GM12875 (cell line): ENCODE data around the gene OR3A1.
"Not testable (repeated sequence)": the region's sequence is repeated elsewhere in the genome, so short reads cannot be mapped to it uniquely, and the experiment has no call there.

Experiments
- H3K4me3 ChIP-seq: one replicate; pipeline ENCODE4 v1.5.1; 2011; ENCODE audit warnings: low read depth, low read length, control low read depth
- TF ChIP-seq, protein P1 (sequence below): IDR thresholded peaks from 2 replicates; pipeline ENCODE4 v1.5.1; 2011; ENCODE audit warnings: low read depth, mild to moderate bottlenecking, control low read depth, inconsistent platforms, low read length, moderate library complexity, borderline replicate concordance; ENCODE audit not compliant: insufficient read depth

OR3A1 gene

DNA sequence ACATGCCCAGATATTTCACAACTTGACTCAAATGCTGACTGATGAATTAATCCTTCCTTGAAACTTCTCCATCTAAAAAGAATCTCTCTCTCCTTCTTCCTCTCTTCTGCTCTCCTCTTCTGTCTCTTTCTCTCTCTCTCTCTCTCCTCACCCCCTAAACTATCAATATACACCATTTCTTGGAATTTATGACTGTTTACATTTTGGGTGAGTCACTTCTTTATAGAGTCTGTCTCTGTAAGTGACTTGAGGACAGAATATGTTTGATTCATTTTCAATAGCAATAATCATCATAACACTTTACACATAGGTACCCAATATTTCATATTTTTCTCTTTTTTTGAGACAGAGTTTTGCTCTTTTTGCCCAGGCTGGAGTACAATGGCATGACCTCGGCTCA, 15.3 kb downstream of the OR3A1 start:
- TF ChIP-seq, protein P1, sequence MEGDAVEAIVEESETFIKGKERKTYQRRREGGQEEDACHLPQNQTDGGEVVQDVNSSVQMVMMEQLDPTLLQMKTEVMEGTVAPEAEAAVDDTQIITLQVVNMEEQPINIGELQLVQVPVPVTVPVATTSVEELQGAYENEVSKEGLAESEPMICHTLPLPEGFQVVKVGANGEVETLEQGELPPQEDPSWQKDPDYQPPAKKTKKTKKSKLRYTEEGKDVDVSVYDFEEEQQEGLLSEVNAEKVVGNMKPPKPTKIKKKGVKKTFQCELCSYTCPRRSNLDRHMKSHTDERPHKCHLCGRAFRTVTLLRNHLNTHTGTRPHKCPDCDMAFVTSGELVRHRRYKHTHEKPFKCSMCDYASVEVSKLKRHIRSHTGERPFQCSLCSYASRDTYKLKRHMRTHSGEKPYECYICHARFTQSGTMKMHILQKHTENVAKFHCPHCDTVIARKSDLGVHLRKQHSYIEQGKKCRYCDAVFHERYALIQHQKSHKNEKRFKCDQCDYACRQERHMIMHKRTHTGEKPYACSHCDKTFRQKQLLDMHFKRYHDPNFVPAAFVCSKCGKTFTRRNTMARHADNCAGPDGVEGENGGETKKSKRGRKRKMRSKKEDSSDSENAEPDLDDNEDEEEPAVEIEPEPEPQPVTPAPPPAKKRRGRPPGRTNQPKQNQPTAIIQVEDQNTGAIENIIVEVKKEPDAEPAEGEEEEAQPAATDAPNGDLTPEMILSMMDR: no peak

DNA sequence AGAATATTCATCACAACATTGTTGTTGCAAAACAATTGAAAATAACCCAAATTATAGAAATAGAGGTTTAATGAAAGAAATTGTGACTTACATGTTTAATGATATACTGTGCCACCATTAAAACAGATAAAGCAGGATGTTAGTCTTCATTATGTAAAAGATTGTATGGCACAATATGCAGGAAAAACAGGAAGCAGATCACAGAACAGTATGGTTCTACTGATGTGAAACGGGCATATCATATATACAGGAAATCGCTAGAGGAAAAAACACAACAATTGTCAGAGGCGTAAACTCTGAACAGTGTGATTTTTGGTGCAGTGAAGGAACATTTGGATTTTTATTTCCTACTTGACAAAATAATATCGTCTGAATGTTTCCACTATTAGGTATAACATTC, 22.0 kb downstream of the OR3A1 start:
- TF ChIP-seq, protein P1: no peak
- no peak overlapping the region for H3K4me3 ChIP-seq

More for the DNA sequence above, 15.3 kb downstream of the OR3A1 start:
- H3K4me3 ChIP-seq: no peak overlapping the region

DNA sequence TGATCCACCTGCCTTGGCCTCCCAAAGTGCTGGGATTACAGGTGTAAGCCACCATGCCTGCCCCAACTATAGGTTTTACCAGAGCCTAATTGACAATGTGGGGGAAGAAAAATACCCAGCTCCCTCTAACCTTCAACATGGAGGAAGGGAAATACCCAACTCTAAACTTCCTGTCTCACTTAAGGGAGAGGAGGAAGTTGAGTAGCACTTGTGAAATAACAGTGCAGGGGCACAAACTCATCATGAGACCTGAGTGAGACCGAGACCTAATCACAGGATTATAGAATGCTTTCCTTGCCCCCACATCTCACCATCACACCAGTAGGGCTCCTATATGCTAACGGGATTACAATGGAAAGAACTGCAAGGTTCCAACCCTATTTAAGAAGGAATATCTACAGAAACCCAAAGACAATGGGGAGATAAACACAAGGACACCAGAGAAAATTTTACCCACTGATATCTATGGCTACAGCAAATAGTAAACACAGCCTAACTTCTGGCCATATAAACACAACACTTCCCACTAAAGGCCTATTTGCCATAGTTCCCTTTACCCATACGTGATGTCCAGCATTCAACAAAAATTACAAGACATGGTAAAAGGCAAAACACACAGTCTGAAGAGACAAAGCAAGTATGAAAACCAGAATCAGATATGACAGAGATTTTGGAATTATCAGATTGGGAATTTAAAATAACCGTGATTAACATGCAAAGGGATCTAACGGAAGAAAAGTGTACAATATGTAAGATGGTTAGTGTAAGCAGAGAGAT, 26.9 kb downstream of the OR3A1 start:
- TF ChIP-seq, protein P1: no peak
- no peak overlapping the region for H3K4me3 ChIP-seq

DNA sequence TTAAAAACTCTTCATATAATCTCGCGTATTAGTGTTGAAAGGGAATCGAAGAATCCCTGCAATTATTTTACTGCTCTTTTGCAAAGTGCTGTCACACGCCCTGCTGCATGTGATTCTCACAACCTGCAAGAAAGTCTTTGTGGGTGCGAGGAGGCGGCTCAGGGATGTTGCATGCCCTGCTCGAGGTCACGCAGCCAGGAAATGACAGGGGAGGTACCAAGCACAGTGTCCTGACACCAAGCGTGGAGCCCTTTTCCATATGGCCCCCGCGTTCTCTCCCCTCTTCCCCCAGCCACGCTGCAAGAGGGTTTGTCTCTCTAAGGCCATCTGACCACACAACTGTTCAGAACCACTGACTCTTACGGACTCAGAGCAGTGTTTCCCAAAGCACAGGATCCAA, 37.6 kb downstream of the OR3A1 start:
- no peak overlapping the region for H3K4me3 ChIP-seq
- TF ChIP-seq, protein P1: no peak

DNA sequence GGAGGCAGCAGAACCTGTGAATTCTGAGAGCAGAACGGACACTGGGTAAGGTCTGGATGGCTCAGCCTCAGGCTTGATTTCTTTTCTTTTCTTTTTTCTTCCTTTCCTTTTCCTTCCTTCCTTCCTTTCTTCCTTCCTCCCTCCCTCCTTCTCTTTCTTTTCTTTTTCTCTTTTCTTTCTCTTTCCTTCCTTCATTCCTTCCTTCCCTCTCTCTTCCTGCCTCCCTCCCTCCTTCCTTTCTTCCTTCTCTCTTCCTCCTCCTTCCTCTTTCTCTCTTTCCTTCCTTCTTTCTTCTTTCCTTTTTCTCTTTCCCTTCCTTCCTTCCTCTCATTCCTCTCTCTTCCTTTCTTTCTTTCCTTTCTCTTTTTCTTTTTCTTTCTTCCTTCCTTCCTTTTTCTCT, 38.0 kb downstream of the OR3A1 start:
- TF ChIP-seq, protein P1: no peak
- H3K4me3 ChIP-seq: no peak overlapping the region

DNA sequence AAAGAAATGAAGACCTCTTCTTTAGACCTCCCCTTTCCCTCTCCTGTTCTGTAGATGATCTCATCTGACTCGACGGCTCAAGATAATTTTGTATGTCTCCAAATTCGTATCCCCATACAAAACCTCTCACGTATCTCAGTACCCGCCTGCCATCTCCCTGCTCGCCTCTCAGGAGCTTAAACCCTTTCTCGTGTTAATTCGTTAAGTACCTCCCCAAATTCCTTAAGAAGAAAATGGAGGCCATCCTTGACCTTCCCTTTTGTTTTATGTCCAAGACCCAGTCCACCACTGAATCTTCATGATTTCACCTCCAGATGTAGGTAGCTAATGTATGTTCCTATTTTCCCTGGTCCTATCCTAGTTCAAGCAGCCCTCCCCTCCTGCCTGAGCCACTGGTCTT, 41.6 kb downstream of the OR3A1 start:
- H3K4me3 ChIP-seq: no peak overlapping the region
- TF ChIP-seq, protein P1: no peak

DNA sequence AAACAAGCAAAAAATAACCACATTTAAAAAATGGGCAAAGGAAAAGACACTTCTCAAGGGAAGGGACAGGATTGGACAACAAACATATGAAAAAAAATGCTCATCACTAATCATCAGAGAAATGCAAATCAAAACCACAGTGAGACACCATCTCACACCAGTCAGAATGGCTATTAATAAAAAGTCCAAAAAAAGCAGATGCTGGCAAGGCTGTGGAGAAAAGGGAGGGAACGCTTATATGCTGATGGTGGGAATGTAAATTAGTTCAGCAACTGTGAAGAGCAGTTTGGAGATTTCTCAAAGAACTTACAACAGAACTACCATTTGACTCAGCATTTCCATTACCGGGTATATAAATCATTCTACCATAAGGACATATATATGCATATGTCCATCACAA, 49.1 kb downstream of the OR3A1 start:
- not testable (repeated sequence) for H3K4me3 ChIP-seq

DNA sequence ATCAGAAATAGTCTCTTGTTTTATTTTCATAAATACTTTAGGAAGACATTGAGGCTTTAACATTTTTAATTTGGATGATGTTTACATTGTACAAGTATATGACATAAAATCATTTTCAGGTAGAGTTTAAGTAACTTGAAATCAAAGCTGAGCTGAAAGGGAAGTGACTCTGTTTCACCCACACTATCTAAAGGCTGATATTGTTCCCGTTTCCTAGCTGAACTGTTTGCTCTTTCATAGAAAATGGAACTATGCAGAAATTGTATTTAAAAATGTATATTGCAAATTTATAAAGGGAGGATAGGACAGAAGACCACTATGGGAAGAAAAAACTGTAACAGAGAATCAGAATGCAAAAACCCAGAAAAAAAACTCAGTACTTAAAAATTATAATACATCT, 53.3 kb downstream of the OR3A1 start:
- not testable (repeated sequence) for H3K4me3 ChIP-seq

- H3K4me3 ChIP-seq: not testable (repeated sequence)
Measured at GRCh38 chr17:3241044-3241443, 57.1 kb downstream of the OR3A1 start.
